Immature natural killer cell (primary cell): Measurements from ENCODE around the gene RET. TPM values are rescaled to one million over a fixed set of nuclear protein-coding genes. Genes with fewer than 3 reads are reported as not detected.

ENCODE experiments used
- DNase-seq, 3 donors: peaks; one replicate each; pipeline ENCODE4 v3.0.0; 2022; ENCODE audit warnings: mixed read lengths in 1 of 3
- H3K27ac Mint-ChIP-seq, 6 donors: one replicate each; pipeline ENCODE4 v1.8.0; 2020; ENCODE audit warnings: mixed read lengths in 6 of 6, mild to moderate bottlenecking in 5 of 6, inconsistent platforms in 4 of 6, moderate library complexity in 3 of 6
- H3K27me3 Mint-ChIP-seq, 3 donors: one replicate each; pipeline ENCODE4 v1.8.0; 2020 to 2021; ENCODE audit warnings: low read depth in 3 of 3, mild to moderate bottlenecking in 3 of 3, mixed read lengths in 3 of 3, moderate library complexity in 3 of 3, inconsistent platforms in 1 of 3
- H3K36me3 Mint-ChIP-seq, 3 donors: one replicate each; pipeline ENCODE4 v1.8.0; 2020; ENCODE audit warnings: mixed read lengths in 3 of 3, inconsistent platforms in 2 of 3, mild to moderate bottlenecking in 2 of 3
- H3K4me1 Mint-ChIP-seq, 2 donors: one replicate each; pipeline ENCODE4 v1.8.0; 2020; ENCODE audit warnings: inconsistent platforms in 2 of 2, mild to moderate bottlenecking in 2 of 2, mixed read lengths in 2 of 2, moderate library complexity in 1 of 2
- H3K4me3 Mint-ChIP-seq, 5 donors: one replicate each; pipeline ENCODE4 v1.8.0; 2020; ENCODE audit warnings: mild to moderate bottlenecking in 5 of 5, mixed read lengths in 5 of 5, inconsistent platforms in 3 of 5, moderate library complexity in 3 of 5
- H3K9me3 Mint-ChIP-seq, 6 donors: one replicate each; pipeline ENCODE4 v1.8.0; 2020; ENCODE audit warnings: mild to moderate bottlenecking in 6 of 6, mixed read lengths in 6 of 6, inconsistent platforms in 4 of 6, moderate library complexity in 3 of 6
- polyA plus RNA-seq, 3 donors: library from polyadenylated mRNA; unstranded; fragments of 300-500 nt; fragmentation: Illumina TruSeq; gene quantifications; one replicate each; pipeline ENCODE4 v1.2.3, GENCODE V29; 2021

RET gene
- polyA plus RNA-seq, 3 donors from 2014 or later: 0.27 TPM; not detected in 2

- no peaks in the 10 kb centered on the region for H3K36me3 Mint-ChIP-seq
- no peaks in the 10 kb centered on the region for H3K9me3 Mint-ChIP-seq
- no peak overlapping the region for H3K27ac Mint-ChIP-seq
- H3K4me1 Mint-ChIP-seq: no peaks in the 10 kb centered on the region
- H3K27me3 Mint-ChIP-seq: peaks cover 8 to 9% (median 8%) of the 10 kb centered on the region in 3 donors
- H3K4me3 Mint-ChIP-seq: no peak overlapping the region
- no peak for DNase-seq
Measured at GRCh38 chr10:43049081-43049551, 27.8 kb upstream of the RET start.

DNA sequence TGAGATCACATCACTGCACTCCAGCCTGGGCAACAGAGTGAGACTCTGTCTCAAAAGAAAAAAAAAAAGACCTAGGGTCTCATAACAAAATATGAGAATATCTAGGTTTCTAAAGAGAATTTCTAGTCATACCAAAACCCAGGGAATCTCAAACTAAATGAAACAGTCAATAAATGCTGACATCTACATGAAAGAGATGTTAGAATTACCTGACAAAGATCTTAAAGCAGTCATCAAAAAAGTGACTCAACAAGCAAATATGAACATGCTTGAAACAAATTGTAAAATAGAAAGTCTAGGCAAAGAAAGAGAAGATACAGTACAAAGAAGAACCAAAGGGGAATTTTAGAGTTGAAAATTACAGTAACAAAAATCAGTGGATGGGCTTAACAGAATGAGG lies 26.9 kb upstream of the RET start:
- no peaks in the 10 kb centered on the region for H3K36me3 Mint-ChIP-seq
- peaks cover 8 to 9% (median 8%) of the 10 kb centered on the region in 3 donors for H3K27me3 Mint-ChIP-seq
- DNase-seq: no peak
- no peaks in the 10 kb centered on the region for H3K4me1 Mint-ChIP-seq
- no peaks in the 10 kb centered on the region for H3K9me3 Mint-ChIP-seq
- no peak overlapping the region for H3K4me3 Mint-ChIP-seq
- H3K27ac Mint-ChIP-seq: no peak overlapping the region

- DNase-seq: no peak
- Mint-ChIP-seq H3K27me3 (peaks cover 6 to 17% (median 8%) of the 10 kb centered on the region in 3 donors), H3K4me3 (no peak overlapping the region), H3K4me1 (no peaks in the 10 kb centered on the region), H3K36me3 (no peaks in the 10 kb centered on the region), H3K9me3 (no peaks in the 10 kb centered on the region), H3K27ac (no peak overlapping the region)
Measured at GRCh38 chr10:43053825-43054224, 23.0 kb upstream of the RET start.

DNA sequence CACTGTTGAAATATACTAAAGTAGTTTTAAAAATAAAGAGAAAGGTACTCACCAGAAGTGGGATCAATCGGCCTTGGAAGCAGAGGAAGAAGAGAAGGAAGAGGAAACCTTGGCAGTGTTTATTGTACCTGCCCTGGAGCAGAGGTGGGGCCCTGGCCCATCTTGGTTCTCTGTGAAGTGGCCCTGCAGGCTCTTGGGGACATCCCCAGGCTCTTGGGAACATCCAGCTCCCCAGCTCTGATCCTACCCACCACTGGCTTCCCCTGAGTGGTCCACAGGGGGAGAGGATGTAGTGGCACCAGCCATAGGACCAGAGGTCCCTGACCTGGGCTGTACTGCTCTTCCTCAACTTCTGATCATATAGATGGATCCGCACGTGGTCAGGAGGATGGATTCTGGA lies 22.3 kb upstream of the RET start:
- Mint-ChIP-seq H3K4me3 (no peak overlapping the region), H3K9me3 (no peaks in the 10 kb centered on the region), H3K27me3 (peaks cover 6 to 15% (median 8%) of the 10 kb centered on the region in 3 donors), H3K4me1 (no peaks in the 10 kb centered on the region), H3K36me3 (no peaks in the 10 kb centered on the region), H3K27ac (no peak overlapping the region)
- DNase-seq: no peak

DNA sequence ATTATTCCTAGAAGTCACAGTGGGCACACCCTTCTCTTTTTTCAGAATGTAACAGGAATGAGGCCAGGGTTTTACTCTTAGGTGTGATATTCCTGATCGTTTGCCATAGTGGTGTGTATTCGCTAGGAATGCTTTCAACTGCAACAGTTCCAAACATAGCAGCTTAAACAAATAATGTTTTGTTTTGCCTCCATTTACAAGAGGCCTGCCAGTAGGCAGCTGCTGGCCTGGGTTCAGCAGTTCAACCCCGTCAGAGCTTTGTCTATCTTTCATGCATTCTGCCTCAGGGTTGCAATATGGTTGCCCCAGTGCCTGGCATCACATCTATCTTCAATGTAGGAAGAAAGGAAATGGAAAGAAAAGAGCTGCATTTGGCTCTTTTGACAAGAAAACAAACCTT lies 21.7 kb upstream of the RET start:
- Mint-ChIP-seq H3K9me3 (no peaks in the 10 kb centered on the region), H3K36me3 (no peaks in the 10 kb centered on the region), H3K27me3 (peaks cover 6 to 15% (median 8%) of the 10 kb centered on the region in 3 donors), H3K4me3 (no peak overlapping the region), H3K4me1 (no peaks in the 10 kb centered on the region), H3K27ac (no peak overlapping the region)
- DNase-seq: no peak

GRCh38 chr10:43055991-43056567 lies 20.8 kb upstream of the RET start:
- Mint-ChIP-seq H3K27ac (no peak overlapping the region), H3K4me1 (no peaks in the 10 kb centered on the region), H3K9me3 (no peaks in the 10 kb centered on the region), H3K36me3 (no peaks in the 10 kb centered on the region), H3K4me3 (no peak overlapping the region), H3K27me3 (peaks cover 2 to 15% (median 8%) of the 10 kb centered on the region in 3 donors)
- DNase-seq: no peak

GRCh38 chr10:43056568-43057011 lies 20.3 kb upstream of the RET start:
- no peak overlapping the region for H3K4me3 Mint-ChIP-seq
- DNase-seq: no peak
- no peaks in the 10 kb centered on the region for H3K4me1 Mint-ChIP-seq
- no peaks in the 10 kb centered on the region for H3K36me3 Mint-ChIP-seq
- H3K27me3 Mint-ChIP-seq: peaks cover 2 to 15% (median 8%) of the 10 kb centered on the region in 3 donors
- H3K9me3 Mint-ChIP-seq: no peaks in the 10 kb centered on the region
- H3K27ac Mint-ChIP-seq: no peak overlapping the region

- DNase-seq: no peak
- H3K27me3 Mint-ChIP-seq: peaks cover 2 to 15% (median 6%) of the 10 kb centered on the region in 3 donors
- no peak overlapping the region for H3K4me3 Mint-ChIP-seq
- H3K4me1 Mint-ChIP-seq: no peaks in the 10 kb centered on the region
- H3K27ac Mint-ChIP-seq: no peak overlapping the region
- H3K9me3 Mint-ChIP-seq: no peaks in the 10 kb centered on the region
- H3K36me3 Mint-ChIP-seq: no peaks in the 10 kb centered on the region
Measured at GRCh38 chr10:43057231-43057711, 19.6 kb upstream of the RET start.

DNA sequence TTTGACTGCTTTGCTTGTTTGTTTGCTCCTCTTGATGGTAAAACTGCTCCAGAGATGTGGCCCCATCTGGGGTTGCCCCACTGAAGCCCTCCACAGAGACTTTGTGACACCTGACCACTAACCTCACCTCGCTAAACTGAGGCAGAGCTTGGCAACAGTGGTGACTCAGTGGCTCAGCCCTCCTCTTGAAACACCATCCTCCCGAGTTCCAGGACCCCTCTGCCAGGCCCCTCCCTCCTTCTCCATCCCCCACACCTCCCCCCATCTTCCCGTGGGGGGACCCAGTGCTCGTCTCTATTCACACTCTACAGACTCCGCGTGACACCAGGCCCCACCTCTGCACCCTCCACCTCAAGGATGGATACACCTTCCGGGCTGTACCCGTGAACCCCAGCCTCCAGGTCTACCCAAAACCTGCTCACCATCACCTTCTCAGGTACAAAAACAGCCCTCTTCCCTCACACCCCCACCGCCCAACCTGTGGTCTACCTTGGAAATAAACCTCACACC lies 19.0 kb upstream of the RET start:
- DNase-seq: no peak
- H3K27ac Mint-ChIP-seq: no peak overlapping the region
- no peaks in the 10 kb centered on the region for H3K9me3 Mint-ChIP-seq
- no peaks in the 10 kb centered on the region for H3K36me3 Mint-ChIP-seq
- H3K4me1 Mint-ChIP-seq: no peaks in the 10 kb centered on the region
- no peak overlapping the region for H3K4me3 Mint-ChIP-seq
- peaks cover 0 to 11% (median 3%) of the 10 kb centered on the region in 3 donors for H3K27me3 Mint-ChIP-seq

- DNase-seq: no peak
- Mint-ChIP-seq H3K4me3 (no peak overlapping the region), H3K36me3 (no peaks in the 10 kb centered on the region), H3K27ac (no peak overlapping the region), H3K9me3 (no peaks in the 10 kb centered on the region), H3K4me1 (no peaks in the 10 kb centered on the region), H3K27me3 (peaks cover 0 to 8% (median 0%) of the 10 kb centered on the region in 3 donors)
Measured at GRCh38 chr10:43058716-43059335, 18.0 kb upstream of the RET start.

DNA sequence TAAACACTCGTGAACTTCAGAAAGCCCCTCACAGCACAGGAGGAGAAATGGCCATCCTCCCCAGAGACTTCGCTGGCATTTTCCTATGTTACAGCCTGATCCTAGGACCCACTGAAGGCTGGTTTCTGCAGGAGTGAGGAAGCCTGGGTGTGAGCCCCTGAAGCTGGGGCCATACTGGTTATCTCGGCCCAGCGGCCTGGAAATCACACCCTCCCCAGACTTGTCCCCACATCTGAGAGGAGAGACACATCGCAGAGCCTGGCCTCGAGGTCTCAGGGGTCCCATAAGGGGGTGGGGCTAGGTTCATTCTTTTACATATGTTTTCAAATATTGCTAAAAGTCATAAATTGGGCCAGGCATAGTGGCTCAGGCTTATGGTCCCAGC lies 17.5 kb upstream of the RET start:
- Mint-ChIP-seq H3K4me1 (no peaks in the 10 kb centered on the region), H3K27ac (no peak overlapping the region), H3K9me3 (no peaks in the 10 kb centered on the region), H3K27me3 (peaks cover 0 to 8% (median 0%) of the 10 kb centered on the region in 3 donors), H3K36me3 (no peaks in the 10 kb centered on the region), H3K4me3 (no peak overlapping the region)
- no peak for DNase-seq

DNA sequence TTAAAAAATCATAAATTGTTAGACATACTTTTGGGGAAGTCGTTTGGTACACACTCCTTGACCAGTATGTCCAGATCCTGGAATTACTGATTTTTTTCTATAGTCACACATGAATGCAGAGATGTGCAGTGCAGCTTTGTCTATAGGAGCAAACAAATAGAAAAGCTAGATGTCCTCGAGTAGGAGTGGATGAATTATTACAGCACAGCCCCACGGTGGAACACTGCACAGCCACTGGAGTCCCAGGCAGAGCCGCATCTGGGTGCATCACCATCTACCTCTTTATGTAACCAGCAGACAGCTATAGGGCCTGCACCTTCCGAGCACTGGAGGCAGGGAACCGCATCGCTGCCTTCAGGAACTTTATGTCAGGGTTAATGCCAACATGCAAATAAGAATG lies 17.0 kb upstream of the RET start:
- Mint-ChIP-seq H3K27me3 (peaks cover 0 to 8% (median 0%) of the 10 kb centered on the region in 3 donors), H3K36me3 (no peaks in the 10 kb centered on the region), H3K27ac (no peak overlapping the region), H3K9me3 (no peaks in the 10 kb centered on the region), H3K4me1 (no peaks in the 10 kb centered on the region), H3K4me3 (no peak overlapping the region)
- no peak for DNase-seq

- DNase-seq: no peak
- no peaks in the 10 kb centered on the region for H3K4me1 Mint-ChIP-seq
- no peaks in the 10 kb centered on the region for H3K9me3 Mint-ChIP-seq
- peaks cover 0 to 8% (median 0%) of the 10 kb centered on the region in 3 donors for H3K27me3 Mint-ChIP-seq
- H3K36me3 Mint-ChIP-seq: no peaks in the 10 kb centered on the region
- no peak overlapping the region for H3K27ac Mint-ChIP-seq
- H3K4me3 Mint-ChIP-seq: no peak overlapping the region
Measured at GRCh38 chr10:43060291-43060690, 16.6 kb upstream of the RET start.

DNA sequence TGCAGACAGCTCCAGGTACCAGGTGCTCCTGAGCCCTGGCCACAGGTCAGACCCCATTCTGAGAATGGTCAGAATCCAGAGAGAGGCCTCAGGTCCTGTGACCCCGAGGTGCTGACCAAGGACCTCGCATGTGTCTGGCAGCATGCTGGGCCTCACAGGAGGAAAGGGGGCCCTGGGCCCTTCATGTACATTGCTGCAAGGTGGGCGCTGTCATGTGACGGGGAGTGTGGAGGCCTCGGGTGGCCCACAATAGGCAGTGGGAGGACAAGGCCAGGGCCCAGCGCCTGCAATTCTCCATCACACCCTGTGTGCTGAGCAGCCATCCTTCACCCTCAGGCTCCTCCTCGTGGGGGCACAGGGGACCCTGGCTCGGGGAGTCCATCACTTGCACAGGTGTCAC lies 15.5 kb upstream of the RET start:
- Mint-ChIP-seq H3K4me3 (no peak overlapping the region), H3K36me3 (no peaks in the 10 kb centered on the region), H3K9me3 (no peaks in the 10 kb centered on the region), H3K27ac (no peak overlapping the region), H3K4me1 (no peaks in the 10 kb centered on the region), H3K27me3 (peaks cover 0 to 8% (median 0%) of the 10 kb centered on the region in 3 donors)
- no peak for DNase-seq
